GM12873 (cell line): Measurements from ENCODE around the gene LMO4.
A peak's percentile ranks its signal among the peaks of the same experiment; 100 is the strongest.

Experiments used
- CTCF ChIP-seq: IDR thresholded peaks from 2 replicates; pipeline ENCODE4 v1.5.1; 2012; ENCODE audit warnings: low read depth, mild to moderate bottlenecking, moderate library complexity, low read length, control low read depth; ENCODE audit not compliant: insufficient read depth; ENCODE audit errors: missing control alignments

LMO4 gene

GRCh38 chr1:87335175-87335884 is 6.7 kb downstream of the LMO4 start:
- peak; percentile 24 for TF ChIP-seq CTCF

GRCh38 chr1:87336623-87337067 is 8.0 kb downstream of the LMO4 start:
- TF ChIP-seq CTCF = no peak

GRCh38 chr1:87337606-87338005 is 8.9 kb downstream of the LMO4 start:
- TF ChIP-seq CTCF = no peak

- TF ChIP-seq CTCF = no peak
Measured at GRCh38 chr1:87338566-87338965, 9.9 kb downstream of the LMO4 start.

GRCh38 chr1:87344231-87344630 is 15.6 kb downstream of the LMO4 start:
- TF ChIP-seq CTCF = no peak

- TF ChIP-seq CTCF = no peak
Measured at GRCh38 chr1:87346130-87346814, 17.6 kb downstream of the LMO4 start.

- TF ChIP-seq CTCF = no peak
Measured at GRCh38 chr1:87348341-87349019, 19.8 kb downstream of the LMO4 start.
